Stimulated activated CD4-positive, alpha-beta T cell treated with anti-CD3 and anti-CD28 coated beads, Interleukin-12 subunit alpha, Interleukin-12 subunit beta, amount 100 ng/mL, for 48 hours (primary cell): ENCODE measurements around the gene DOC2B.

Source experiments
- DNase-seq, 3 donors: peaks; one replicate each; pipeline ENCODE4 v3.0.0-alpha.2; 2020; ENCODE audit warnings: low read depth in 2 of 3, low spot score in 1 of 3

DOC2B gene

GRCh38 chr17:164303-165235, 16.9 kb downstream of the DOC2B start:
- DNase-seq, result no peak

DNA sequence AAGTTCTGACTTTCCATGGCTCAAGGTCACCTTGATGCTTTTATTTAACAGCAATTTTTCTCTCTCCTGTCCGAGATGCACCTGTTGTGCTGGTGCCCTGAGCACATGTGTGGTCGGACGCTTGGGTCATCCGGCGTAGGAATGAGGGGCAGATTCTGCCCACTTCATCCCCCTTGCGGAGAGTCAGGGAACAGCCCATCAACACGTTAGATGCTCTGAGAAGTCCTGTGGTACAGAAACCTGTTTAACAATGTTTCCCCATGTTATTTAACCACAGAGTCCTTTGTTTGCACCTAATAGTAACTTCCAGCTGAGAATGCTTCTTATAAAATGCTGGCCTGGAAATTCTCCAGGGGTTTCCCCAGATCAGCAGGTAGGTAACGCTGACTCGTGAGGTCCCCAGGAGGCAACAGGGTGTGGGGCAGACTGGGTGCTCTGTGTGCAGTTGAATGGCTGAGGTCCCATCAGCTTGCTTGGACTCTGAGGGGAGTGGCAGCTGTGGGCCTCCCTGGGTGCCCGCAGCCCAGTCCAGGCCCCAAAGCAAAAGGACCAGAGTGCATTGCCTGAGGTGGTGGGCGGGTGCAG, 17.8 kb downstream of the DOC2B start:
- DNase-seq, result no peak

DNA sequence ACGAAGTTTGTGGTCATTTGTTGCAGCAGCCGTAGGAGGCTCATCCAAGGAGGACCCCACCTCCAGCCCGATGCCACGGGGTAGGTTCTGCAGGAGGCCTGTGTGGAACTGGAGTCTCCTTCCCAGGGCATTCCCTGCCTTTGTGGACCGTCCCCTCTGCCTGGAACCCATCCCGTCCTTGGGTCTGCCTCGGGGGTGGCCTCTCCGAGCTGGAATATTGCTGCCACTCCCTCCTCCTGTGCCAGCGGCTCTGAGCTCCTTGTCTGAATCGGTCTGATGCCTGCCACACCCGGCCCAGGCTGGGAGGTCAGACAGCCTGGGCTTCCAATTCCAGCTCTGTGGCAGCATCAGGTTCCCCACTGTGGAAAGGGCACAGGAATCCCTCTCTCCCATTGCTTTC, 18.8 kb downstream of the DOC2B start:
- no peak for DNase-seq

GRCh38 chr17:161481-161880, 20.0 kb downstream of the DOC2B start:
- DNase-seq, result no peak

DNA sequence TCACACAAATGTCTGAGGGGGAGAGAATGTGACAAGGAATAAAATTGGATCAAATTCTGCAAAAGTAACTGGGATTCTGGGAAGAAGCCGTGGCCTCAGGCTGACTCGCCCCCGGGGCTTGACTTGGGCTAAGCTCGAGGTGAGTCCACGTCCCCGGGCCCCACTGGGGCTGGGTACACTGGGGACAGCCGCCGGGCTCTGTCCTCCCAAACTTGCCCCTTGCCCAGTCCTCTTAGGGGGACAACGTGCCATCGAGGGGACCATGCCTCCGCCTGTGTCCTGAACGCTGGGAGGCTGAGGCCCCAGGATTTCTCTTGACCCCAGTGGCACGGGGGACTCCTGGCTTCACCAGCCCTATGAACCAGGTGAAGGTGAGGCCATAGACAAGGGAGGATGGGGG, 21.1 kb downstream of the DOC2B start:
- no peak for DNase-seq

DNA sequence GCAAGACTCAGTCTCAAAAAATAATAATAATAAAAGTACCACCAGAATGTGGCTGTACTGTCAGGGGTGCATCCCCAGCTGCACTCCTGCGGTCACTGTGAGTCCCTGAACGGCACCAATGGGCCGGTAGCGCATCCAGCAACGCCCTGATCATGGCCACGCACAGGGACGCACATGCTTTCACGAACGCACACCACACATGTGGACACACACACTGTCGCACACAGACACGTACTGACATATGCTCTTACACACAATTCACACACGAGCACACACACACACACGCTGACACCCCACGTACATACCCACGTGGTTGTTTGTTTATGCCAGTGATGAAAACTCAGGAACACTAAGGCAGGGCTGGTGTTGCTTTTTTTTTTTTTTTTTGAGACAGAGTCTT, 21.8 kb downstream of the DOC2B start:
- DNase-seq, result no peak

DNA sequence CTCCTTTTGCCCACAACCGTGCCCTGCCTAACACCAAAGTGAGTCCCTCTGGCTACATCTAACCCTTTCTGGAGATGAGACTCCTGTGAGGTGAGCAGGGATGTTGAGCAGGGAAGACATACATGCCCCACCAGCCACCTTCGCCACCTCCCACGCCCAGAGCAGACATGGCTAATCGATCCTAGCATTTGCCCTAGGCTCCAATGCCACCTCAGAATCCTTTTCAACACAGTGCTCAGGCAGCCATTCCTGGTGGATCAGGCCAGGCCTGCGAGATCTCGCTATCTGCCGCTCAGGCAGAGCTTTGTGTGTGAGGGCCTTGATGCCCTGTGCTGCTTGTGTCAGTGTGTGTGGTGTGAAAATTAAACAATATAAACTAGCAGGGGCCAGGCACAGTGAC, 23.1 kb downstream of the DOC2B start:
- DNase-seq, result no peak

GRCh38 chr17:157901-158300, 23.5 kb downstream of the DOC2B start:
- no peak for DNase-seq

DNA sequence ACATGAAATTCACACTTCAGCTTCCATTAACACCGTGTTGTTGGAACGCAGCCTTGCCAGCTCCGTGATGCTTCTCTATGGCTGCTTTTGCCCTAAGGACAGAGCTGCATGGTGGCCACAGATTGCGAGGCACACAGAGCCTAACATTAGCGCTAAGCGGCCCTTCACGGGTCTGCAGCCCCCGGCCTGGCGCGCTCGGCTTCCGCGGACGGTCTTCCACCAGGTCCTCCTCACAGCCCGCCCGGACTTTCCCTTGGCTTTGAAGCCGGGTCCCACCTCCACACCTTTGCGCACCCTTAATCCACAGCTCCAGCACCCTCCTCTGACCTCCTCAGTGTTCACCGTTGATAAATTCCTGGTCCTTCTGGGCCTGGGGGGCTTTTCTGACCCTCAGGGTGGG, 24.5 kb downstream of the DOC2B start:
- DNase-seq, result no peak

DNA sequence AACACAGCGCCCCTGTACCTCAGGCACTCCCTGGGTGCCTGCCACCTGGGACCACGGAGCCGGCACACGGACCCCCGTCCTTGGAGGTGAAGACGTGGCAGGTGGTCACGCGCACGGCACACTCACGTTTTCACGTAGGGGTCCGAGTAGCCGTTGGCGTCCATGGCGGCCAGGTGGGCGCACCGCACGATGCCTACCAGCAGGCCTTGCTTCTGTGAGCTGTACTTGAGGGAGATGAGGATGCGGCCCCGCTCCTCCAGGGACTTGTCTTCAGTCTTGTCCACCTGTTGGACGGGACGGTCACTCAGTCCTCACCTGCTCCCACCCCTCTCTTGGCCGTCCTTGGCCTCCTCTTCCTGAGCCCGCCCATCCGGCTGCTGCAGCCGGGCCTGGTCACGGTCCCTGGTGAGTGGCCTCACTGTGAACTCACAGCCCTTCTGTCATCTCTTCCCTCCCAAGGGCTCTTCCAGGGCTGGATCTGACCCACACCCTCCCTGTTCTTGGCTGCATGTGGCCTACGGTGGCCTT, 25.3 kb downstream of the DOC2B start:
- DNase-seq, result no peak

GRCh38 chr17:155576-155975, 25.9 kb downstream of the DOC2B start:
- DNase-seq, result no peak

DNA sequence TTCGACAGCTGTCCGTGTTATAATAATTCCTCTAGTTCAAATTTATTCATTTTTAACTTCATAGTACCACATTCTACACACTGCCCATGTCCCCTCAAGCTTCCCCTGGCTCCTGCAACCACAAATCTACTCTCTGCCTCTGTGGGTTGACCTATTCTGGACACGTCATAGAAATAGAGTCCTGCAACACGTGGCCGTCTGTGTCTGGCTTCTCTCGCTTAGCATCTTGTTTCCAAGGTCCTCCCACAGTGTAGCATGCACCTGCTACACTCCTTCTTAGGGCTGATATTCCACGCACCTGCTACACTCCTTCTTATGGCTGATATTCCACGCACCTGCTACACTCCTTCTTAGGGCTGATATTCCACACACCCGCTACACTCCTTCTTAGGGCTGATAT, 27.6 kb downstream of the DOC2B start:
- DNase-seq, result no peak

- no peak for DNase-seq
Measured at GRCh38 chr17:152860-153420, 28.5 kb downstream of the DOC2B start.

DNA sequence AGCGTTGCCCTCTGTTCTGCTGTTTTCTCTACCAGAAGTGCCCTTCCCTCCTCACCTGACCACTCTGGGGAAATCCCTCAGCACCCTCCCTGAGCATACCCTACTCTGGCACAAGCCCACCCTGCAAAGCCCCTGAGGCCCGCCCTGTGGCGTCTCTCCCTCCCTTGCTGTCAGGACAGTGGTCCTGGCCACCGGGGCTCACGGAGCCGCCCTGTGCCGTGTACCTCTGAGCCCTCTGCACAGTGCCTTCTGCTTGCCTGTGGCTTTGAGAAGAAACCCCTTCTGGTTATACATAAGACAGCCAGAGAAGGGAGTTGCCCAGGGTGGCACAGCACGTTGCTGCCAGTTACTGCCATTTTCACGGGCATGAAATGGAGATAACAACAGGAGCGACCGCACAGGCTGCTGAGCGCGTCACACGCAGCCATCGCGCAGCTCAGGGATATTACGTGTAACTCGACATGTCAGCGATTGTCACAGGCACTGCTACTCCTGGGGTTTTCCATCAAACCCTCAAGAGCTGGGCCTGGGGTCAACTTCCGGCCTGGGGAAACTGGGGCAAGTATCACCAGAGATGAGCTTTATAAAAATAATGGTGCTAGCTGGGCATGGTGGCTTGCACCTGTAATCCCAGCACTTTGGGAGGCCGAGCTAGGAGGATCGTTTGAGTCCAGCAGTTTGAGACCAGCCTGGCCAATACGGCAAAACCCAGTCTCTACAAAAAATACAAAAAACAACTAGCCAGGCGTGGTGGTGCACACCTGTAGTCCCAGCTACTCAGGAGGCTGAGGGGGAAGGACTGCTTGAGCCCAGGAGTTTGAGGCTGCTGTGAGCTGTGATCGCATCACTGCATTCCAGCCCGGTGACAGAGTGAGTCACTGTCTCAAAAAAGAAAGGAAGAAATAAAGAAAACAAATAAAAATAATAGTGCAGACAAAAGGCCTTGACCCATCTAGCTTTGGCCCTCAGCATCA, 29.3 kb downstream of the DOC2B start:
- no peak for DNase-seq

DNA sequence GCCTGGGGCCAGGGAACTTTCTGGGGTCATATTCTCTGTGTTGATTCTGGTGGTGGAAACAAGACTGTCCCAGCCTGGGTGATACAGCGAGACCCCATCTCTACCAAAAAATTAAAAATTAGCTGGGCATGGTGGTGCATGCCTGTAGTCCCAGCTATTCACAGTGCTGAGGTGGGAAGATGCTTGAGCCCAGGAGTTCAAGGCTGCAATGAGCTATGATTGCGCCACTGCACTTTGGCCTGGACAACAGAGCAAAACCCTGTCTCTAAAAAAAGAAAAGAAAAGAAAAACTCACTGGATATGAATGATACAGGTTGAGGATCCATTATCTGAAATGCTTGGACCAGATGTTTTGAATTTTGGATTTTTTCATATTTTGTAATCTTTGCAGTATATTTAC, 30.4 kb downstream of the DOC2B start:
- DNase-seq, result no peak

GRCh38 chr17:149897-150584, 31.4 kb downstream of the DOC2B start:
- no peak for DNase-seq

- DNase-seq, result no peak
Measured at GRCh38 chr17:149231-149630, 32.2 kb downstream of the DOC2B start.

- no peak for DNase-seq
Measured at GRCh38 chr17:148757-149156, 32.7 kb downstream of the DOC2B start.

DNA sequence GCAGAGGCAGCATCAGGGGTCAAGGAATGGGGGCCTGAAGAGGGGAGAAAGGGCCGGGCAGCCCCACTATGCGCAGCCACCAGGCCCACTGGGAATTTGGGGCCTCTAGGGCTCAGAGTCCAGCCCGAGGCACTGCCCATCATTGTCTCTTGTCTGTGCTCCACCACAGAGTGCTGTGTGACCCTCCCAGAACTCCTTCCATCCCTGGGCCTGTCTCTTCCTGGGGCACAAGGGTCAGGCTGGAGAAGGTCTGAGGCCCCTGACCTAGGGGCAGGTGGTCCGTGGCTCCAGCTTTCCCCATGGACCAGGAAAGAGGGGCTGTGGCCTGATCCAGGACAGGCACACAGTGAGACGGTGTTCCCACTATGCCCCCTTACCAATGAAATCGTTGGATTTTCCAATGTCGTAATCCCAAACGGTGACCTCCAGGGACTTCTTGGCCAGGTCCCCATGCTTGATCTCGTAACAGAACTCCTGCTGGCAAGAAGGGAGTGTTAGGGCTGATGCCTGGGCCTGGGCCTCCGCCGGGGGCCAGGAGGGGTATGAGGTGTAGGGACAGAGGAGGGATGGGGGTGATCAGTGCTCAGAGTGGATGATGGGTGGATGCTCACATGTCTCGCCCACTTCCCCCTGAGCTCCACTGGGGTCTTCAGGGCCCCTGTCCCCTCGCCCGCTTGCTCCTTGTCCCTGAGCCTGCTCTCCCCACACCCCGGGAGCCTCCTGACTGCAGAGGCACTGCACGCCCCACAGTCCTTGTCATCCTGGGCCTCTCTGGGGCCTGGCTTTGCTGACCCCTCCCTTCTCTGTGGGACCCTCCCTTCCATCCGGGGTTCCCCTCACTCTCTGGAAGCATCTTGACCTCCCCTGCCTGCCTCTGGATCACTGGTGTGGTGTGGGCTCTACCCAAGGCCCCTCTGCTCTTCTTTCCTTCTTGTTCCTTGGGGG, 33.4 kb downstream of the DOC2B start:
- no peak for DNase-seq
